WTC11 (cell line): ENCODE measurements around the gene GRIN2C. TPM values are rescaled to one million over a fixed set of nuclear protein-coding genes. Genes with fewer than 3 reads are reported as not detected.

ENCODE experiments used
- ATAC-seq: fragments of 200-7000 bp; cut with Tn5 transposase; 2 replicates; pipeline ENCODE4 v1.10.0; 2021; ENCODE audit warnings: mild to moderate bottlenecking, moderate library complexity
- CTCF ChIA-PET: fragments of 300-600 bp; sonication (Branson Sonifier 250); formaldehyde crosslinking; loops from one replicate; lab custom pipeline; 2021; ENCODE audit warnings: antibody characterized with exemption; lab: Charles Lee
- POLR2A ChIA-PET: fragments of 350-600 bp; sonication (Branson Sonifier 250); formaldehyde crosslinking; loops from one replicate; lab custom pipeline; 2021; ENCODE audit warnings: antibody characterized with exemption; lab: Charles Lee
- DNase-seq: peaks from one replicate; pipeline ENCODE4 v3.0.0; 2021; ENCODE audit warnings: low spot score
- H3K27ac Mint-ChIP-seq: 2 replicates; pipeline ENCODE4 v1.8.0; 2021; ENCODE audit warnings: mixed read lengths
- H3K27me3 Mint-ChIP-seq: 2 replicates; pipeline ENCODE4 v1.8.0; 2021; ENCODE audit warnings: low read depth, mild to moderate bottlenecking, moderate library complexity, mixed read lengths
- H3K36me3 Mint-ChIP-seq: 2 replicates; pipeline ENCODE4 v1.8.0; 2021; ENCODE audit warnings: mixed read lengths
- H3K4me1 Mint-ChIP-seq: 2 replicates; pipeline ENCODE4 v1.8.0; 2022; ENCODE audit warnings: mixed read lengths
- H3K4me3 Mint-ChIP-seq: 2 replicates; pipeline ENCODE4 v1.8.0; 2021; ENCODE audit warnings: mild to moderate bottlenecking, moderate library complexity, mixed read lengths
- H3K9me3 Mint-ChIP-seq: 2 replicates; pipeline ENCODE4 v1.8.0; 2021; ENCODE audit warnings: mixed read lengths
- AFF4 ChIP-seq: sonication (generic); formaldehyde crosslinking; IDR thresholded peaks from 2 replicates; pipeline ENCODE4 v1.8.1; 2023; ENCODE audit warnings: mild to moderate bottlenecking, missing genetic modification reagents, borderline replicate concordance
- CREM ChIP-seq: sonication (generic); formaldehyde crosslinking; IDR thresholded peaks from 2 replicates; pipeline ENCODE4 v1.8.1; 2022; ENCODE audit warnings: mild to moderate bottlenecking, missing genetic modification reagents, moderate library complexity
- E2F4 ChIP-seq: sonication (generic); formaldehyde crosslinking; IDR thresholded peaks from 2 replicates; pipeline ENCODE4 v1.8.1; 2022; ENCODE audit warnings: low read depth, mild to moderate bottlenecking, moderate library complexity, missing genetic modification reagents, borderline replicate concordance
- EMX1 ChIP-seq: fragments of 250-450 bp; sonication (Bioruptor Pico); IDR thresholded peaks from 2 replicates; pipeline ENCODE4 v1.8.0; 2021; ENCODE audit warnings: mild to moderate bottlenecking
- HMGXB4 ChIP-seq: sonication (generic); formaldehyde crosslinking; IDR thresholded peaks from 2 replicates; pipeline ENCODE4 v1.8.1; 2023; ENCODE audit warnings: mild to moderate bottlenecking, moderate library complexity, missing genetic modification reagents
- MXD4 ChIP-seq: fragments of 250-450 bp; sonication (Bioruptor Pico); IDR thresholded peaks from 2 replicates; pipeline ENCODE4 v1.8.0; 2021; ENCODE audit warnings: mild to moderate bottlenecking, moderate library complexity, borderline replicate concordance
- MYBL2 ChIP-seq: sonication (generic); formaldehyde crosslinking; IDR thresholded peaks from 2 replicates; pipeline ENCODE4 v1.8.1; 2023; ENCODE audit warnings: mild to moderate bottlenecking, moderate library complexity, missing genetic modification reagents
- NR2C2 ChIP-seq: sonication (generic); formaldehyde crosslinking; IDR thresholded peaks from 2 replicates; pipeline ENCODE4 v1.8.0; 2022; ENCODE audit warnings: mild to moderate bottlenecking, missing genetic modification reagents
- NR3C1 ChIP-seq: sonication (generic); formaldehyde crosslinking; conservative IDR thresholded peaks from 2 replicates; pipeline ENCODE4 v1.8.1; 2023; ENCODE audit warnings: low read depth, mild to moderate bottlenecking, missing genetic modification reagents
- RELA ChIP-seq: sonication (generic); formaldehyde crosslinking; IDR thresholded peaks from 2 replicates; pipeline ENCODE4 v1.8.1; 2022; ENCODE audit warnings: missing genetic modification reagents, mild to moderate bottlenecking, borderline replicate concordance
- SMAD3 ChIP-seq: sonication (generic); formaldehyde crosslinking; IDR thresholded peaks from 2 replicates; pipeline ENCODE4 v1.8.0; 2022; ENCODE audit warnings: missing genetic modification reagents, mild to moderate bottlenecking, borderline replicate concordance
- STAT6 ChIP-seq: sonication (generic); formaldehyde crosslinking; conservative IDR thresholded peaks from 2 replicates; pipeline ENCODE4 v1.8.1; 2023; ENCODE audit warnings: mild to moderate bottlenecking, low read depth, missing genetic modification reagents, moderate library complexity
- TP53 ChIP-seq: sonication (generic); formaldehyde crosslinking; IDR thresholded peaks from 2 replicates; pipeline ENCODE4 v1.8.1; 2023; ENCODE audit warnings: mild to moderate bottlenecking, missing genetic modification reagents
- USF2 ChIP-seq: sonication (generic); formaldehyde crosslinking; IDR thresholded peaks from 2 replicates; pipeline ENCODE4 v1.8.1; 2023; ENCODE audit warnings: mild to moderate bottlenecking, missing genetic modification reagents, moderate library complexity
- ZBTB43 ChIP-seq: sonication (generic); formaldehyde crosslinking; IDR thresholded peaks from 2 replicates; pipeline ENCODE4 v1.8.1; 2023; ENCODE audit warnings: mild to moderate bottlenecking, missing genetic modification reagents
- ZNF121 ChIP-seq: sonication (generic); formaldehyde crosslinking; IDR thresholded peaks from 2 replicates; pipeline ENCODE4 v1.8.0; 2023; ENCODE audit warnings: missing genetic modification reagents
- ZNF138 ChIP-seq: sonication (generic); formaldehyde crosslinking; conservative IDR thresholded peaks from 2 replicates; pipeline ENCODE4 v1.8.1; 2022; ENCODE audit warnings: mild to moderate bottlenecking, moderate library complexity, missing genetic modification reagents
- ZNF232 ChIP-seq: sonication (generic); formaldehyde crosslinking; IDR thresholded peaks from 2 replicates; pipeline ENCODE4 v1.8.0; 2022; ENCODE audit warnings: mild to moderate bottlenecking, missing genetic modification reagents
- total RNA-seq: library from RNA; stranded (reverse); gene quantifications from 3 replicates; pipeline ENCODE4 v1.2.3, GENCODE V29; 2021
- TF ChIP-seq, protein P1 (sequence below): fragments of 250-450 bp; sonication (Bioruptor Pico); IDR thresholded peaks from 2 replicates; pipeline ENCODE4 v1.9.0; 2021; ENCODE audit warnings: mild to moderate bottlenecking, borderline replicate concordance

Gene GRIN2C
- total RNA-seq, 1 experiment from 2014 or later = 0.31 TPM

GRCh38 chr17:74892974-74893911 is 33.6 kb upstream of the GRIN2C start, which contains the start of gene FADS6:
FADS6 (minus strand) TSS chr17:74893633; CDS start chr17:74893595, 38 bp downstream.
- H3K4me3 Mint-ChIP-seq = peak within 1 kb of the TSS; percentile 78
- POLR2A ChIA-PET = no interaction called here
- H3K27ac Mint-ChIP-seq = no peak within 1 kb of the TSS
- H3K9me3 Mint-ChIP-seq = no peaks in the 10 kb centered on the region
- CTCF ChIA-PET = interaction anchor here (0.7 to 2.8 kb wide), 12 partner anchors 20 to 79 kb away, joined by 3 to 12 read pairs (median 4); partner anchors contain the start of genes FDXR, HID1 and OTOP2
- peaks cover 10% of the 10 kb centered on the region for H3K4me1 Mint-ChIP-seq
- H3K27me3 Mint-ChIP-seq = peaks cover 69% of the 10 kb centered on the region
- ATAC-seq (peak; percentile 76), DNase-seq (peak; percentile 41)
- no peaks in the 10 kb centered on the region for H3K36me3 Mint-ChIP-seq
- 0 out of 2 replicates have a peak, but pooled peaks have one; percentile 69 for TF ChIP-seq NR3C1
- peak; percentile 96 for TF ChIP-seq ZNF121
- TF ChIP-seq ZBTB43 (CRISPR knock-in tag) = no peak; the same call in 1 of the 2 replicates
- TF ChIP-seq MXD4 (CRISPR knock-in tag) = no peak
- TF ChIP-seq, protein P1, sequence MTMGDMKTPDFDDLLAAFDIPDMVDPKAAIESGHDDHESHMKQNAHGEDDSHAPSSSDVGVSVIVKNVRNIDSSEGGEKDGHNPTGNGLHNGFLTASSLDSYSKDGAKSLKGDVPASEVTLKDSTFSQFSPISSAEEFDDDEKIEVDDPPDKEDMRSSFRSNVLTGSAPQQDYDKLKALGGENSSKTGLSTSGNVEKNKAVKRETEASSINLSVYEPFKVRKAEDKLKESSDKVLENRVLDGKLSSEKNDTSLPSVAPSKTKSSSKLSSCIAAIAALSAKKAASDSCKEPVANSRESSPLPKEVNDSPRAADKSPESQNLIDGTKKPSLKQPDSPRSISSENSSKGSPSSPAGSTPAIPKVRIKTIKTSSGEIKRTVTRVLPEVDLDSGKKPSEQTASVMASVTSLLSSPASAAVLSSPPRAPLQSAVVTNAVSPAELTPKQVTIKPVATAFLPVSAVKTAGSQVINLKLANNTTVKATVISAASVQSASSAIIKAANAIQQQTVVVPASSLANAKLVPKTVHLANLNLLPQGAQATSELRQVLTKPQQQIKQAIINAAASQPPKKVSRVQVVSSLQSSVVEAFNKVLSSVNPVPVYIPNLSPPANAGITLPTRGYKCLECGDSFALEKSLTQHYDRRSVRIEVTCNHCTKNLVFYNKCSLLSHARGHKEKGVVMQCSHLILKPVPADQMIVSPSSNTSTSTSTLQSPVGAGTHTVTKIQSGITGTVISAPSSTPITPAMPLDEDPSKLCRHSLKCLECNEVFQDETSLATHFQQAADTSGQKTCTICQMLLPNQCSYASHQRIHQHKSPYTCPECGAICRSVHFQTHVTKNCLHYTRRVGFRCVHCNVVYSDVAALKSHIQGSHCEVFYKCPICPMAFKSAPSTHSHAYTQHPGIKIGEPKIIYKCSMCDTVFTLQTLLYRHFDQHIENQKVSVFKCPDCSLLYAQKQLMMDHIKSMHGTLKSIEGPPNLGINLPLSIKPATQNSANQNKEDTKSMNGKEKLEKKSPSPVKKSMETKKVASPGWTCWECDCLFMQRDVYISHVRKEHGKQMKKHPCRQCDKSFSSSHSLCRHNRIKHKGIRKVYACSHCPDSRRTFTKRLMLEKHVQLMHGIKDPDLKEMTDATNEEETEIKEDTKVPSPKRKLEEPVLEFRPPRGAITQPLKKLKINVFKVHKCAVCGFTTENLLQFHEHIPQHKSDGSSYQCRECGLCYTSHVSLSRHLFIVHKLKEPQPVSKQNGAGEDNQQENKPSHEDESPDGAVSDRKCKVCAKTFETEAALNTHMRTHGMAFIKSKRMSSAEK (CRISPR knock-in tag) = no peak
- 0 out of 2 replicates have a peak, but pooled peaks have one; percentile 60 for TF ChIP-seq ZNF138
- no peak for TF ChIP-seq SMAD3 (CRISPR knock-in tag)
- TF ChIP-seq STAT6 (CRISPR knock-in tag) = no peak
- no peak for TF ChIP-seq NR2C2 (CRISPR knock-in tag)
- TF ChIP-seq EMX1 (CRISPR knock-in tag) = no peak
- TF ChIP-seq AFF4 (CRISPR knock-in tag) = no peak
- no peak for TF ChIP-seq MYBL2 (CRISPR knock-in tag)
- no peak for TF ChIP-seq ZNF232 (CRISPR knock-in tag)
- TF ChIP-seq CREM (CRISPR knock-in tag) = 0 out of 2 replicates have a peak, but pooled peaks have one; percentile 31
- TF ChIP-seq TP53 (CRISPR knock-in tag) = no peak
- TF ChIP-seq RELA = peak; percentile 40; the same call in 1 of the 2 replicates
- TF ChIP-seq E2F4 = no peak
- TF ChIP-seq USF2 (CRISPR knock-in tag) = peak; percentile 53; the same call in 1 of the 2 replicates
- peak; percentile 69; the same call in 1 of the 2 replicates for TF ChIP-seq HMGXB4 (CRISPR knock-in tag)
